Activated T-helper 2 cell treated with anti-CD3 and anti-CD28 coated beads, Interferon-gamma antibody, Interleukin-2, Interleukin-4, amounts not matched to agents 10 μg/mL and 5 μg/mL and 100 μg/mL, durations not matched to agents 14 hours and 24 hours and 36 hours (primary cell): ENCODE measurements around the gene ZNF22. TPM values are rescaled to one million over a fixed set of nuclear protein-coding genes. Genes with fewer than 3 reads are reported as not detected.
A peak's percentile ranks its signal among the peaks of the same experiment; 100 is the strongest.

Experiments
- DNase-seq: peaks from one replicate; pipeline ENCODE4 v3.0.0; 2021; ENCODE audit warnings: low spot score
- H3K27ac Mint-ChIP-seq: one replicate; pipeline ENCODE4 v1.8.0; 2021; ENCODE audit warnings: mixed read lengths
- H3K27me3 Mint-ChIP-seq: one replicate; pipeline ENCODE4 v1.8.0; 2021; ENCODE audit warnings: low read depth, mixed read lengths
- H3K36me3 Mint-ChIP-seq: one replicate; pipeline ENCODE4 v1.8.0; 2021; ENCODE audit warnings: low read depth, mixed read lengths
- H3K4me1 Mint-ChIP-seq: one replicate; pipeline ENCODE4 v1.8.0; 2021; ENCODE audit warnings: low read depth, mixed read lengths
- H3K4me3 Mint-ChIP-seq: one replicate; pipeline ENCODE4 v1.8.0; 2021; ENCODE audit warnings: low read depth, mild to moderate bottlenecking, moderate library complexity, mixed read lengths
- H3K9me3 Mint-ChIP-seq: one replicate; pipeline ENCODE4 v1.8.0; 2021; ENCODE audit warnings: mixed read lengths
- intact Hi-C: fragments of 100-400 bp; cut with micrococcal nuclease; formaldehyde crosslinking; loops from one replicate; pipeline ENCODE4 v1.15.1; 2023
- total RNA-seq: library from RNA; stranded (reverse); gene quantifications from 2 replicates; pipeline ENCODE4 v1.2.3, GENCODE V29; 2022

ZNF22 gene
- total RNA-seq, 1 donor from 2014 or later: 25.6 TPM

DNA sequence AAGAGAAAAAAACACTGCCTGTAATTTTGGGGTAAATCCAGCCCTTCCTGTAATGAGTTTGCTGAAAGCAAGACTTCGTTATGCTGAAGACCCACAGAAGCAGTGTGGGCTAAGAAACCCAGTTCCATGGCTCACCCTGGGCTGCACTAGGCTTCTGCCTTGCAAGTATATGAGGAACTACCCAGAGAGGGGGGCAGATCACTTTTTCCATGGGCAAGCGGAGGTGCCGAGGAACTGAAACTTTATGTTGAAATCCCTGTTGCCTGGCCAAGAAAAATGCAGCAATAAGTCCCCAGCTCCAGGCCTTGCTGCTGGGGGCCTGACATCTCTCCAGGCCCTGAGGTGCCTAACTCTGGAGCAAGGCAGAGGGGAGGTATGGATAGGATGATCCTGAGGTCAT lies 32.6 kb upstream of the ZNF22 start:
- peak overlapping the region; percentile 40 for H3K27ac Mint-ChIP-seq
- intact Hi-C loops: no loop called here
- H3K4me3 Mint-ChIP-seq: no peak overlapping the region

DNA sequence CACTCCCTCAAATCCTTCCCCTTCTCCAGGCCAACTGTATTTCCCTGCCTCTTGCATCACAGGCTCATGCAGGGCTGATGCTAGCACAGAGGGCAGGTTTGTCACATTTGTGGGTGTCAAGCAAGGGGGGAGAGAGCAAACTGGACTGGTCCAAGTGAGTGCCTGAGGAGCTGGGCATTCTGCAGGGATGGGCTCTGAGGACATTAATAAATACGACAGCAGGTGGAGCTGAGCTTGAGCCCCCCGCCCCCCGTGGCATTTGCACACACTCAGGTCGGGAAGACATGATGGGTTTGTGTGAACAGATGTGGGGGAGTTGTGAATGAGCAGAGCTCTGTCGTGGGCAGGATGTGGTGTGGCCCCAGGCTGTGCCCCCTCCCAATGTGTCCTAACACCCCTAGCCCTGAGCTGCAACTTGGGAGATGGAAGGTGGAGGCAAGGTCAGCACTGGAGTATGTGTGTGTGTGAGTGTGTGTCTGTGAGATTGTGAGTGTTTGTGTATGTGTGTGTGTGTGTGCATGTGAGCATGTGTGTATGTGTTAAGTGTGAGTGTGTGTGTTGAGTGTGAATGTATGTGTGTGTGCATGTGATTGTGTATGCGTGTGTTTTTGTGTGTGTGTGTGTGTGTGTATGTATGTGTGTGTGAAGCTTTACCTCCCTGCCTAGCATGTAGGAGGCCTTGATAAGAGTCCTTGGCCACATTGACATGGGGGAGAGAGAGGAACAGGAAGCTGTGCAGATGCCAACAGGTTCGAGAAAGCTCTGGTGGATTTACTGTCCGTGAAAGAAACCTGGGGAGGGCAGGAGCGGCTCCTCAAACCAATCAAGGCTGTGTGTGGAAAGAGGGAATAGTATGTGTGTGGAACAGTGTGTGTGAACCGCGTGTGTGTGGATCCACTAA lies 32.0 kb upstream of the ZNF22 start:
- DNase-seq: no peak
- no peak overlapping the region for H3K4me3 Mint-ChIP-seq
- intact Hi-C loops: no loop called here
- peak overlapping the region; percentile 7 for H3K27ac Mint-ChIP-seq
- peaks cover 36% of the 10 kb centered on the region for H3K4me1 Mint-ChIP-seq
- H3K27me3 Mint-ChIP-seq: no peaks in the 10 kb centered on the region
- H3K36me3 Mint-ChIP-seq: no peaks in the 10 kb centered on the region
- no peaks in the 10 kb centered on the region for H3K9me3 Mint-ChIP-seq

More for the DNA sequence above, 32.6 kb upstream of the ZNF22 start:
- H3K9me3 Mint-ChIP-seq: no peaks in the 10 kb centered on the region
- no peaks in the 10 kb centered on the region for H3K27me3 Mint-ChIP-seq
- H3K36me3 Mint-ChIP-seq: no peaks in the 10 kb centered on the region
- H3K4me1 Mint-ChIP-seq: peaks cover 32% of the 10 kb centered on the region
- DNase-seq: no peak

DNA sequence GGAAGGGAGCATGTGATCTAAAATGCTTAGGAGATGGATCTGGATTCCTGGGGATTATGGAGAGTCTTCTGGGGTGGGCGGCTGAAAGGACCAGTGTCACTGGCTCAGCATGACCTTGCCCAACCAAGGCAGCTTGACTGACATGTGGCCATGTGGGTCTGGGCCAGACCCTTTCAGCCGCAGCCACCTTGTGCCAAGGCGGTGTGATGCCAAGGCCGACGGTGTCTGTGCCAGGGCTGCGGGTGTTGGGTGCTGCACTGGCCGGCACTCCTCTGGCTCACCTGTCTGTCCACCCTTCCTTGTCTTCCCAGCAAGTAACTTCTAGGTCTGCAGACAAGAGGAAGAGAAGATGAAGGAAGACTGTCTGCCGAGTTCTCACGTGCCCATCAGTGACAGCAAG lies 30.9 kb upstream of the ZNF22 start:
- peaks cover 37% of the 10 kb centered on the region for H3K4me1 Mint-ChIP-seq

GRCh38 chr10:44970812-44971395 lies 29.8 kb upstream of the ZNF22 start:
- Mint-ChIP-seq H3K9me3 (no peaks in the 10 kb centered on the region), H3K36me3 (no peaks in the 10 kb centered on the region), H3K27me3 (no peaks in the 10 kb centered on the region), H3K4me3 (no peak overlapping the region), H3K4me1 (peaks cover 30% of the 10 kb centered on the region), H3K27ac (no peak overlapping the region)
- no peak for DNase-seq
- intact Hi-C loops: no loop called here

More for the DNA sequence above, 30.9 kb upstream of the ZNF22 start:
- H3K4me3 Mint-ChIP-seq: no peak overlapping the region
- intact Hi-C loops: no loop called here
- no peaks in the 10 kb centered on the region for H3K36me3 Mint-ChIP-seq
- no peaks in the 10 kb centered on the region for H3K9me3 Mint-ChIP-seq
- H3K27me3 Mint-ChIP-seq: no peaks in the 10 kb centered on the region
- no peak overlapping the region for H3K27ac Mint-ChIP-seq
- no peak for DNase-seq

DNA sequence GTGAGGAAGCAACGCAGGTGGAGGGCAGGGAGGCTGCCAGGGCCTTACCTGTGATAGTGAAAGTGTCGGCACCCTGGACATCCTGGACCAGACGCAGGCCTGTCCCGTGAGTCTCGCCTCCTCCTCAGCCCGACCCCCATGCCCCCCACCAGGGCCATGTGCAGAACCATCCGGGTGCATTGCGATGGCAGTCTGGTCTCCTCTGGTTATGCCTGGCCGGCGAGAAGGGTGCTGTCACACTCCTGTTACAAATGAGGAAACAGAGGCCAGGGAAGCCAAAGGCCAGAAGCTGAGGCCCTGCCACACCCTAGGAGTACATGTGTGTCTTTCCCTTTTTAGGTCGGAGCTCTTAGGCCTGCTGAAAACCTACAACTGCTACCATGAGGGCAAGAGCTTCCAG lies 29.3 kb upstream of the ZNF22 start:
- Mint-ChIP-seq H3K27me3 (no peaks in the 10 kb centered on the region), H3K4me1 (peaks cover 25% of the 10 kb centered on the region), H3K4me3 (no peak overlapping the region), H3K27ac (no peak overlapping the region), H3K9me3 (no peaks in the 10 kb centered on the region), H3K36me3 (no peaks in the 10 kb centered on the region)
- no peak for DNase-seq
- intact Hi-C loops: no loop called here

DNA sequence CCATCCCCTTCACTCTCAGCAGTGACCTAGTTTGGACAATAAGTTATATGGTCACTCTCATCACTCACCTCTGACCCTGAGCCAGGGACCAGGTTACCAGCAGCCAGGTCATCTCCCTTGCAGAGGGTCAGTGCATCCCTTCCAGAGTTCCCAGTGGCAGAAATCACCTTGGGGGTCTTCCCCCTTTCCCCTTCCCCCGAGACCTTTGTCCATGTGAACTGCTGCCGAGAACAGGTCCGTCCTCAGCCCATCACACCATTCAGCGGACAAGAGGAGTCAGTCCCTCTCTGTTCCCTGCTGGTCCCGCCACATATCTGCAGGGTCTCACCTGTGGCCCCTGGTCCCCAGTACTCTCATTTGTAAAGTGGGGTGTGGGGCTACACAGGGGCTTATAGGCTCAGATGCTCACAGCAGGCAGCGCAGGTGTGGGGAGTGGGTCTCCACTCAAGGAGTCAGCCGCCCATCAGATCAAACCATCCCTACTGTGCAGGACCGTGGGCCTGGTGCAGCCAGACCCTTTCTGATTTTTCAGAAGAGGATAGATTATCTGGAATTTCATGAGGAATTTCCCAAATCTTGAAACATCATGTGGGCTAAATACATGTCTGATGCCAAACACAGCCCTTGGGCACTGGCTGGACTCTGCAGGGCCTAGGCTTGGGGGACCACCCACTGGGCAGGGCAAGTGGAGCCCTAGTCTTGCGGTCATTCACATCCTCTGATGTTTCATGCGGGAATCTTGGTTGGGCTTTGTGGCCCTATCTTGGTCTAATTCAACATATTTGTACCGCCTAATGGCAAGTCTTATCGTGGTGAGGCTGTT lies 28.6 kb upstream of the ZNF22 start:
- Mint-ChIP-seq H3K27ac (no peak overlapping the region), H3K4me3 (no peak overlapping the region), H3K4me1 (peaks cover 26% of the 10 kb centered on the region), H3K36me3 (no peaks in the 10 kb centered on the region), H3K27me3 (no peaks in the 10 kb centered on the region), H3K9me3 (no peaks in the 10 kb centered on the region)
- DNase-seq: no peak
- intact Hi-C loops: no loop called here

DNA sequence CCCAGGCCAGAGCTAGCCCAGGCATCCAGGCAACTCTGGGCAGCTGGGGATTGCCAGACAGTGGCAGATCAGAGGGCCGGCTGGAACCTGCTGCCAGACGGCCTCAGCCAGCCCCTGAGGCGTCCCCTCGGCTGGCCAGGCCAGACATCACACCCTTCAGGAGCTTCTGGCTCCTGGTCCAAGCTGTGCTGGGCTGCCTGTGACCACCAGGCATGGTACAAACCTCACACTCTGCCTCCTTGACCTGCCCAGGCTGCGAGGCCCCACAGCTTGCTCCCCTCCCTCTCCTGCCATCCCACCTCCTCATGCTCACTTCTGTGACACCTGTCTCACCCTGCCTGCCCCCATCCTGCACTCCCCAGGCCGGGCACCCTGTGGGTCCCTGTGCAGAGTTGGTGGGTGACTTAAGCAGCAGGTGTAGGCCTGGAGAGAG lies 27.8 kb upstream of the ZNF22 start:
- Mint-ChIP-seq H3K27ac (no peak overlapping the region), H3K27me3 (no peaks in the 10 kb centered on the region), H3K36me3 (no peaks in the 10 kb centered on the region), H3K4me3 (no peak overlapping the region), H3K4me1 (peaks cover 20% of the 10 kb centered on the region), H3K9me3 (no peaks in the 10 kb centered on the region)
- intact Hi-C loops: no loop called here
- DNase-seq: no peak

GRCh38 chr10:44973323-44974081 lies 27.2 kb upstream of the ZNF22 start:
- H3K9me3 Mint-ChIP-seq: no peaks in the 10 kb centered on the region
- no peak for DNase-seq
- no peak overlapping the region for H3K4me3 Mint-ChIP-seq
- no peak overlapping the region for H3K27ac Mint-ChIP-seq
- peaks cover 20% of the 10 kb centered on the region for H3K4me1 Mint-ChIP-seq
- H3K27me3 Mint-ChIP-seq: no peaks in the 10 kb centered on the region
- H3K36me3 Mint-ChIP-seq: no peaks in the 10 kb centered on the region
- intact Hi-C loops: loop anchor here (2.0 kb wide), 1 partner anchor 15 kb away; the partner anchor contains the start of gene RASSF4

- H3K27ac Mint-ChIP-seq: peak overlapping the region; percentile 80
These were observed 26.6 kb upstream of the ZNF22 start for GRCh38 chr10:44974082-44974627.

GRCh38 chr10:44974628-44975430 lies 25.9 kb upstream of the ZNF22 start:
- Mint-ChIP-seq H3K4me1 (peaks cover 15% of the 10 kb centered on the region), H3K27ac (peak overlapping the region; percentile 80), H3K27me3 (no peaks in the 10 kb centered on the region), H3K9me3 (no peaks in the 10 kb centered on the region), H3K36me3 (no peaks in the 10 kb centered on the region), H3K4me3 (peak overlapping the region; percentile 64)
- intact Hi-C loops: loop anchor here (1.0 to 2.0 kb wide), 2 partner anchors 16 to 43 kb away; partner anchors contain the start of gene RASSF4
- DNase-seq: peak; percentile 63

More at GRCh38 chr10:44974082-44974627, 26.6 kb upstream of the ZNF22 start:
- intact Hi-C loops: loop anchor here (2.0 kb wide), 1 partner anchor 15 kb away; the partner anchor contains the start of gene RASSF4
- Mint-ChIP-seq H3K4me1 (peaks cover 15% of the 10 kb centered on the region), H3K4me3 (peak overlapping the region; percentile 64), H3K9me3 (no peaks in the 10 kb centered on the region), H3K27me3 (no peaks in the 10 kb centered on the region), H3K36me3 (no peaks in the 10 kb centered on the region)
- DNase-seq: no peak
